Endothelial cell (in vitro differentiated cells): Measurements from ENCODE around the gene FAM110A. TPM values are rescaled to one million over a fixed set of nuclear protein-coding genes. Genes with fewer than 3 reads are reported as not detected.
A peak's percentile ranks its signal among the peaks of the same experiment; 100 is the strongest.

Experiments
- DNase-seq: peaks from one replicate; pipeline ENCODE4 v3.0.0; 2021; ENCODE audit warnings: low spot score
- H3K27ac Mint-ChIP-seq: one replicate; pipeline ENCODE4 v1.8.0; 2021; ENCODE audit warnings: mixed read lengths, inconsistent platforms; ENCODE audit not compliant: unreplicated experiment
- H3K27me3 Mint-ChIP-seq: one replicate; pipeline ENCODE4 v1.8.0; 2021; ENCODE audit warnings: mild to moderate bottlenecking, moderate library complexity, mixed read lengths, inconsistent platforms; ENCODE audit not compliant: unreplicated experiment
- H3K36me3 Mint-ChIP-seq: one replicate; pipeline ENCODE4 v1.8.0; 2021; ENCODE audit warnings: mild to moderate bottlenecking, low read depth, mixed read lengths, inconsistent platforms; ENCODE audit not compliant: unreplicated experiment
- H3K4me1 Mint-ChIP-seq: one replicate; pipeline ENCODE4 v1.8.0; 2021; ENCODE audit warnings: mild to moderate bottlenecking, mixed read lengths, inconsistent platforms; ENCODE audit not compliant: unreplicated experiment
- H3K4me3 Mint-ChIP-seq: one replicate; pipeline ENCODE4 v1.8.0; 2021; ENCODE audit warnings: mild to moderate bottlenecking, mixed read lengths, inconsistent platforms; ENCODE audit not compliant: unreplicated experiment
- H3K9me3 Mint-ChIP-seq: one replicate; pipeline ENCODE4 v1.8.0; 2021; ENCODE audit warnings: mixed read lengths, inconsistent platforms; ENCODE audit not compliant: unreplicated experiment
- CTCF ChIP-seq: fragments of 200-600 bp; sonication (generic); IDR thresholded peaks from one replicate; pipeline ENCODE4 v1.5.0; 2021; ENCODE audit warnings: antibody characterized with exemption; ENCODE audit not compliant: unreplicated experiment
- total RNA-seq: library from RNA; stranded (reverse); fragmentation: NEBNext Ultra II Directional; extraction: Animal tissue kit (Norgen Biotek cat#: 25700); gene quantifications from one replicate; pipeline ENCODE4 v1.2.1, GENCODE V29; 2021; ENCODE audit not compliant: unreplicated experiment

FAM110A gene
- total RNA-seq, 1 donor from 2014 or later = 7.2 TPM

- Mint-ChIP-seq H3K36me3 (no peaks in the 10 kb centered on the region), H3K4me1 (no peaks in the 10 kb centered on the region)
Observed at GRCh38 chr20:871948-872347, 38.4 kb downstream of the FAM110A start.

GRCh38 chr20:872855-873520 lies 39.5 kb downstream of the FAM110A start:
- DNase-seq = peak; percentile 34
- Mint-ChIP-seq H3K4me1 (no peaks in the 10 kb centered on the region), H3K27me3 (peaks cover 9% of the 10 kb centered on the region)

More at GRCh38 chr20:871948-872347, 38.4 kb downstream of the FAM110A start:
- TF ChIP-seq CTCF = no peak
- Mint-ChIP-seq H3K4me3 (no peak overlapping the region), H3K27ac (no peak overlapping the region), H3K9me3 (no peaks in the 10 kb centered on the region), H3K27me3 (peaks cover 9% of the 10 kb centered on the region)
- DNase-seq = no peak

GRCh38 chr20:873875-874607 lies 40.5 kb downstream of the FAM110A start:
- H3K9me3 Mint-ChIP-seq = no peaks in the 10 kb centered on the region
- H3K4me3 Mint-ChIP-seq = no peak overlapping the region
- H3K4me1 Mint-ChIP-seq = no peaks in the 10 kb centered on the region
- no peak overlapping the region for H3K27ac Mint-ChIP-seq
- H3K36me3 Mint-ChIP-seq = no peaks in the 10 kb centered on the region
- no peak for DNase-seq
- H3K27me3 Mint-ChIP-seq = peaks cover 9% of the 10 kb centered on the region
- TF ChIP-seq CTCF = no peak

More at GRCh38 chr20:872855-873520, 39.5 kb downstream of the FAM110A start:
- H3K27ac Mint-ChIP-seq = peak overlapping the region; percentile 6
- H3K36me3 Mint-ChIP-seq = no peaks in the 10 kb centered on the region
- no peaks in the 10 kb centered on the region for H3K9me3 Mint-ChIP-seq
- no peak overlapping the region for H3K4me3 Mint-ChIP-seq
- TF ChIP-seq CTCF = no peak

- no peak for DNase-seq
- Mint-ChIP-seq H3K9me3 (no peaks in the 10 kb centered on the region), H3K4me3 (no peak overlapping the region), H3K27me3 (peaks cover 9% of the 10 kb centered on the region), H3K36me3 (no peaks in the 10 kb centered on the region), H3K27ac (no peak overlapping the region), H3K4me1 (no peaks in the 10 kb centered on the region)
- no peak for TF ChIP-seq CTCF
Observed at GRCh38 chr20:875115-875514, 41.6 kb downstream of the FAM110A start.

GRCh38 chr20:877814-878213 lies 44.3 kb downstream of the FAM110A start:
- H3K4me1 Mint-ChIP-seq = no peaks in the 10 kb centered on the region
- no peak overlapping the region for H3K4me3 Mint-ChIP-seq
- no peaks in the 10 kb centered on the region for H3K36me3 Mint-ChIP-seq
- H3K27ac Mint-ChIP-seq = no peak overlapping the region
- H3K9me3 Mint-ChIP-seq = no peaks in the 10 kb centered on the region
- no peak for TF ChIP-seq CTCF
- H3K27me3 Mint-ChIP-seq = peaks cover 9% of the 10 kb centered on the region
- no peak for DNase-seq
